HG02840 (cell line): ENCODE data around the gene SMC1A.

Source experiments
- ATAC-seq: cut with Tn5 transposase; IDR thresholded peaks from one replicate; pipeline ENCODE4 v1.9.1; 2021; ENCODE audit warnings: mild to moderate bottlenecking, moderate library complexity, moderate number of reproducible peaks; ENCODE audit not compliant: unreplicated experiment, low FRiP score

The SMC1A gene

GRCh38 chrX:53354669-53355068 lies 67.8 kb downstream of the SMC1A start:
- no peak for ATAC-seq

GRCh38 chrX:53347948-53348347 lies 74.5 kb downstream of the SMC1A start:
- ATAC-seq, result no peak

- ATAC-seq, result no peak
These were observed 81.4 kb downstream of the SMC1A start for GRCh38 chrX:53340852-53341645.

- no peak for ATAC-seq
These were observed 85.4 kb downstream of the SMC1A start for GRCh38 chrX:53337101-53337500.

GRCh38 chrX:53333853-53334252 lies 88.6 kb downstream of the SMC1A start:
- ATAC-seq, result no peak

GRCh38 chrX:53332204-53332603 lies 90.2 kb downstream of the SMC1A start:
- no peak for ATAC-seq

- ATAC-seq, result no peak
These were observed 92.1 kb downstream of the SMC1A start for GRCh38 chrX:53330331-53330730.

- ATAC-seq, result no peak
These were observed 97.7 kb downstream of the SMC1A start for GRCh38 chrX:53324803-53325202.
